ENCODE data around the gene FAM117B.

The FAM117B gene

GRCh38 chr2:202726070-202726469 is 91.3 kb downstream of the FAM117B start:
- no peak for TF ChIP-seq TAF1 (IDR thresholded peaks at IDR 0.05; ENCODE audit: borderline replicate concordance, insufficient read depth, low read length)
- TF ChIP-seq FOXP2 (optimal IDR thresholded peaks at IDR 0.05; ENCODE audit: borderline replicate concordance, extremely low read depth, extremely low read length, insufficient read depth) = no peak
- no peak for TF ChIP-seq REST (IDR thresholded peaks at IDR 0.05; ENCODE audit: insufficient read depth in 1 of 2, low read depth in 2 of 2, low read length in 2 of 2)
- no peak for TF ChIP-seq POLR2AphosphoS5 (IDR thresholded peaks at IDR 0.05; ENCODE audit: low read depth, low read length)
- TF ChIP-seq SIN3A (IDR thresholded peaks at IDR 0.05; ENCODE audit: borderline replicate concordance, insufficient read depth, low read length) = no peak

- TF ChIP-seq TAF1 (IDR thresholded peaks at IDR 0.05; ENCODE audit: borderline replicate concordance, insufficient read depth, low read length) (no peak), FOXP2 (optimal IDR thresholded peaks at IDR 0.05; ENCODE audit: borderline replicate concordance, extremely low read depth, extremely low read length, insufficient read depth) (no peak), SIN3A (IDR thresholded peaks at IDR 0.05; ENCODE audit: borderline replicate concordance, insufficient read depth, low read length) (no peak), POLR2AphosphoS5 (IDR thresholded peaks at IDR 0.05; ENCODE audit: low read depth, low read length) (no peak)
These were observed 102.1 kb downstream of the FAM117B start for GRCh38 chr2:202736826-202737225.

GRCh38 chr2:202743613-202744012 is 108.8 kb downstream of the FAM117B start:
- TF ChIP-seq FOXP2 (optimal IDR thresholded peaks at IDR 0.05; ENCODE audit: borderline replicate concordance, extremely low read depth, extremely low read length, insufficient read depth) = no peak
- no peak for TF ChIP-seq REST (IDR thresholded peaks at IDR 0.05; ENCODE audit: insufficient read depth in 1 of 2, low read depth in 2 of 2, low read length in 2 of 2)
- no peak for TF ChIP-seq TAF1 (IDR thresholded peaks at IDR 0.05; ENCODE audit: borderline replicate concordance, insufficient read depth, low read length)
- no peak for TF ChIP-seq POLR2AphosphoS5 (IDR thresholded peaks at IDR 0.05; ENCODE audit: low read depth, low read length)
- no peak for TF ChIP-seq SIN3A (IDR thresholded peaks at IDR 0.05; ENCODE audit: borderline replicate concordance, insufficient read depth, low read length)

GRCh38 chr2:202749477-202749876 is 114.7 kb downstream of the FAM117B start:
- TF ChIP-seq POLR2AphosphoS5 (IDR thresholded peaks at IDR 0.05; ENCODE audit: low read depth, low read length) (no peak), FOXP2 (optimal IDR thresholded peaks at IDR 0.05; ENCODE audit: borderline replicate concordance, extremely low read depth, extremely low read length, insufficient read depth) (no peak), TAF1 (IDR thresholded peaks at IDR 0.05; ENCODE audit: borderline replicate concordance, insufficient read depth, low read length) (no peak), REST (IDR thresholded peaks at IDR 0.05; ENCODE audit: insufficient read depth in 1 of 2, low read depth in 2 of 2, low read length in 2 of 2) (no peak), SIN3A (IDR thresholded peaks at IDR 0.05; ENCODE audit: borderline replicate concordance, insufficient read depth, low read length) (no peak)

GRCh38 chr2:202750763-202751427 is 116.1 kb downstream of the FAM117B start:
- TF ChIP-seq TAF1 (IDR thresholded peaks at IDR 0.05; ENCODE audit: borderline replicate concordance, insufficient read depth, low read length) (no peak), FOXP2 (optimal IDR thresholded peaks at IDR 0.05; ENCODE audit: borderline replicate concordance, extremely low read depth, extremely low read length, insufficient read depth) (no peak), POLR2AphosphoS5 (IDR thresholded peaks at IDR 0.05; ENCODE audit: low read depth, low read length) (no peak), REST (IDR thresholded peaks at IDR 0.05; ENCODE audit: insufficient read depth in 1 of 2, low read depth in 2 of 2, low read length in 2 of 2) (no peak), SIN3A (IDR thresholded peaks at IDR 0.05; ENCODE audit: borderline replicate concordance, insufficient read depth, low read length) (no peak)

All from PFSK-1 (cell line).